ENCODE measurements around the gene RECQL.

Gene RECQL

DNA sequence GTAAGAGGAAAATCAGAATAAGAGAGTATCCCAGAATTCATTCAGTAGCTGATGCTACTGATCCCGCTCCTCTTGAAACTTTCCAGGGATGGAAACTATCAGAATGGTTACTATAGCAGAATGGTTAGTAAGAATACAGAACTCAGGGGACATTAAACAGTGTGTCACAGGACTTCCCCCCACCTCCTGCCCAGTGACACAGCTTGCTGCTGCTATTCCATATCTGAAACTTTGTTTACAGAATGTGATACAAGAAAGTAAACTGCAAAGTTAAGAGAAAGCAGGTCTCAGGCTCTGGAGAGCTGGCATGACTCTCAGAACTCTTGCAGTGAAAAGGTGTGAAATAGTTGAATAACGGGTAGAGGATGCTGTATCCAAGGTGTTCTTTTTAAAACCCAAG lies 28.0 kb upstream of the RECQL start:
- no peaks in the 10 kb centered on the region for H3K27me3 ChIP-seq (replicated peaks; ENCODE audit: control insufficient read depth, insufficient read depth, low read length, poor library complexity, severe bottlenecking)
- H3K9me3 ChIP-seq (ENCODE audit: control insufficient read depth, low read length): no peaks in the 10 kb centered on the region
- H3K36me3 ChIP-seq (ENCODE audit: control insufficient read depth, insufficient read depth, low read length): no peaks in the 10 kb centered on the region
- H3K4me3 ChIP-seq (ENCODE audit: insufficient read depth, low read depth, low read length, poor library complexity, severe bottlenecking): no peak overlapping the region
- H3K27ac ChIP-seq (ENCODE audit: insufficient read depth, low read length, poor library complexity, severe bottlenecking): no peak overlapping the region
- no peak for DNase-seq
- H3K4me1 ChIP-seq (ENCODE audit: control insufficient read depth, insufficient read depth, low read length, poor library complexity, severe bottlenecking): peaks cover 6% of the 10 kb centered on the region

DNA sequence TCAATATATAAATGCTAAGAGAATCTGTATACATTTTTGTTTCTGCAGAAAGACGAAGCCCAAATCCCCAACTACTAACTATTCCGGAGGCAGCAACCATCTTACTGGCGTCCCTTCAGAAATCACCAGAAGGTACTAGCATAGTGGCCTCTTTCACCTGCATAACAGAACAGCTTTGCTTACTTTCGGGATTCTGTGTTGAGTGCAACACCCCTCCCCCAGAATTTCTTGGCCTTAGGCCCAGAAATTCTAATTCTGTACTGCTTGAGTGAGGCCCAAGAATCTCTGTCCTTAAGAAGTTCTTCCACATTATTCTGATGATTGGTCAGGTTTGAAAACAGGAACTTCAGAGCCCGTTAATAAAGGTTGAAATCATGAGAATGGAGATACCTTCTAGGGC lies 27.5 kb upstream of the RECQL start:
- no peak for DNase-seq
- Histone ChIP-seq H3K4me3 (ENCODE audit: insufficient read depth, low read depth, low read length, poor library complexity, severe bottlenecking) (no peak overlapping the region), H3K36me3 (ENCODE audit: control insufficient read depth, insufficient read depth, low read length) (no peaks in the 10 kb centered on the region), H3K27me3 (replicated peaks; ENCODE audit: control insufficient read depth, insufficient read depth, low read length, poor library complexity, severe bottlenecking) (no peaks in the 10 kb centered on the region), H3K27ac (ENCODE audit: insufficient read depth, low read length, poor library complexity, severe bottlenecking) (no peak overlapping the region), H3K4me1 (ENCODE audit: control insufficient read depth, insufficient read depth, low read length, poor library complexity, severe bottlenecking) (peaks cover 6% of the 10 kb centered on the region), H3K9me3 (ENCODE audit: control insufficient read depth, low read length) (no peaks in the 10 kb centered on the region)

DNA sequence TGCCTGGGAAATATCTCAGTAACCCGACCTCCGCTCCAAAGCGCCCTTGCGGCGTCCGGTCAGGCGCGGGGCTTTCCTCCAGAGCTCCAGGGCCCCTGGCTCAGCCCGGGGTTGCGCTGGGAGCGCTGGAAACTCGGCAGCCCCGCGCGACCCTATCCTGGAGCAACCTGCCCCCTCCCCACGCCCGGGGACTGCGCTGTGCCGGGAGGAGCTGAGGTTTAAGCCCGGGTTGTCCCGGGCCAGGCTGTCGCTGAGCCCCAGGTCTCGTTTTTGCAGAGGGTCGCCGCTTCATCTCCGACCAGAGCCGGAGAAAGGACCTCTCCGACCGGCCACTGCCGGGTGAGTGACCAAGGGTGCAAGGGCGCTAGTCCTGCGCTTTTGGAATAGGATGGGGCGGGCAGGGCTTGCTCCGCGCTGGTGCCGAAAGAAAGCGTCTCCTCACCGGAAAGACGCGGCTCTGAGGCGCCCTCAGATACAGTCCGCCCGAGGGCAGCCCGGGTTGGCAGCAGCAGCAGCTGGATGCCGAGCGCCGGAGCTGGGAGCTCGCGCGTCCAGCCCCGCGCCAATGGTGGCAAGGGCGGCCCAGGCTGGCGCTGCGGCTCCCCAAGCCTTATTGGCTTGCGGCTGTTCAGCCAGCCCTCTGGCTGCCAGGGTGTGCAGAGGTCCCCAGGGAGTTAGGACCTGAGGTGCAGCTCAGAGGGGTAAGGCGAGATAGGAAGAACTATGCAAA lies 26.2 kb upstream of the RECQL start:
- peak; percentile 13 to 35 (median 22) for DNase-seq
- Histone ChIP-seq H3K27me3 (replicated peaks; ENCODE audit: control insufficient read depth, insufficient read depth, low read length, poor library complexity, severe bottlenecking) (no peaks in the 10 kb centered on the region), H3K9me3 (ENCODE audit: control insufficient read depth, low read length) (no peaks in the 10 kb centered on the region), H3K4me3 (ENCODE audit: insufficient read depth, low read depth, low read length, poor library complexity, severe bottlenecking) (peak overlapping the region; percentile 74), H3K27ac (ENCODE audit: insufficient read depth, low read length, poor library complexity, severe bottlenecking) (no peak overlapping the region), H3K4me1 (ENCODE audit: control insufficient read depth, insufficient read depth, low read length, poor library complexity, severe bottlenecking) (peaks cover 6% of the 10 kb centered on the region), H3K36me3 (ENCODE audit: control insufficient read depth, insufficient read depth, low read length) (no peaks in the 10 kb centered on the region)

DNA sequence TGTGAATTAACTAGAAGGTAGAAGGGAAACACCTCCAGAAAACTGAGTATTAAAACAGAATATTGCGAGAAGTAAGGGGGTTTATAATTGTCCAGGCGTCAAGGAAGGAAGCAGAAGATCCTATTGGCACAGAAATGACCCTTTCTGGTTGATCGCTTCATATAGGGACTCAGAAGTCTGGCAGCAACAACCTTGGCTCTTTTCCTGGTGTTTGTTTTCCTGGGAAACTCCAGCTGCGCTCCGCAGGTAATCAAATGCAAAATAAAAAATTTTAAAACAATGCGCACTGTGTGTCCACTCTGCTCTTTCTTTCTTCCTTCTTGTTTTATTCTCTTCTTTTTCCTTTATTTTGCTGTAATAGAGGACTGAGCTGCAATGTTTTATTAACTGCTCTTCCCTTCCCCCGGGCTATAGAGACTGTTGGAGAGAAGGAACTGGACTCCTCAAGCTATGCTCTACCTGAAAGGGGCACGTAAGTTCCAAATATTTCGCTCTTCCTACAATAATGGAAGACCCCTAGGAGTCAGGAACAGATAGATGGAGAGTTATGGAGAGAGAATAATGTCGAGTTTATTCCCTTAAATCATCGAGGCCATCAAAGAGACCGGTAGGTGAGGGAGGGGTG lies 25.4 kb upstream of the RECQL start:
- no peak for DNase-seq
- H3K27me3 ChIP-seq (replicated peaks; ENCODE audit: control insufficient read depth, insufficient read depth, low read length, poor library complexity, severe bottlenecking): no peaks in the 10 kb centered on the region
- no peaks in the 10 kb centered on the region for H3K9me3 ChIP-seq (ENCODE audit: control insufficient read depth, low read length)
- H3K36me3 ChIP-seq (ENCODE audit: control insufficient read depth, insufficient read depth, low read length): no peaks in the 10 kb centered on the region
- no peak overlapping the region for H3K27ac ChIP-seq (ENCODE audit: insufficient read depth, low read length, poor library complexity, severe bottlenecking)
- H3K4me1 ChIP-seq (ENCODE audit: control insufficient read depth, insufficient read depth, low read length, poor library complexity, severe bottlenecking): peaks cover 6% of the 10 kb centered on the region
- peak overlapping the region; percentile 74 for H3K4me3 ChIP-seq (ENCODE audit: insufficient read depth, low read depth, low read length, poor library complexity, severe bottlenecking)

DNA sequence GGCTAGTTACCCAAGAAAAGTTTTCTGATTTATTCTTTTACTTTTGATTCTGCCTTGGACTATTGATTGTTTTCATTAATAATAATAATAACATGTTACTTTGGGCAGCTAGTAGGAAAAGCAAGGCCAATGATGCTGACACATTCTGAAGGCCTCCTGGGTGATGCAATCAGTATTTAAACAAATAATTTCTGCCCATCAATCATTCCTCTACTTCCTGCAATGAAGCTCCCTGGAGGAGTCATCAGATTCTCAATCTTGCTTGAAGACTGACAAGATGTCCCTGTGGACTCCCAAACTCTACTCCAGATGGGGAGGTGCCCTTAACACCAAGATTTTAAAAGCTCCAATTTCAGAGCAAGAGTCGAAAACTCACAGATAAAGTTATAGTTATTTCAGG lies 24.6 kb upstream of the RECQL start, which contains the start of gene SPX:
TSS of gene SPX (plus strand) at position 244 of the 400 bp plus-strand sequence. CDS start 177 bp downstream, outside the sequence.
- DNase-seq: no peak
- Histone ChIP-seq H3K36me3 (ENCODE audit: control insufficient read depth, insufficient read depth, low read length) (no peaks in the 10 kb centered on the region), H3K4me3 (ENCODE audit: insufficient read depth, low read depth, low read length, poor library complexity, severe bottlenecking) (peak within 1 kb of the TSS; percentile 74), H3K27me3 (replicated peaks; ENCODE audit: control insufficient read depth, insufficient read depth, low read length, poor library complexity, severe bottlenecking) (no peaks in the 10 kb centered on the region), H3K4me1 (ENCODE audit: control insufficient read depth, insufficient read depth, low read length, poor library complexity, severe bottlenecking) (peaks cover 6% of the 10 kb centered on the region), H3K9me3 (ENCODE audit: control insufficient read depth, low read length) (no peaks in the 10 kb centered on the region), H3K27ac (ENCODE audit: insufficient read depth, low read length, poor library complexity, severe bottlenecking) (no peak within 1 kb of the TSS)

DNA sequence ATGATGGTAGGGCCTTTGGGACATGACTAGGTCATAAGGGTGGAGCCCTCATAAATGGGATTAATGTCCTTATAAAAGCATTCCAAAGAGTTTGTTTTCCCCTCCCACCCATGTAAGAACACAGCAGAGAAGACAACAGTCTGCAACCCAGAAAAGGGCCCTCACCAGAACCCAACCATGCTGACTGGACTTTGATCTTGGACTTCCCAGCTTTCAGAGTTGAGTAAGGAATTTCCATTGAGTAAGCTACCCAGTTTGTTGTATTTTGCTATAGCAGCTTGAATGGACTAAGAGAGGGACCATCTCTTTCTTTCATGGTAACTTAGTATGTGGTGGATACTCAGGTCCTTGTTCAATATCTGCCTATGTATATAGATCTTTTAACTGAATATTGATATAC lies 21.7 kb upstream of the RECQL start:
- Histone ChIP-seq H3K4me1 (ENCODE audit: control insufficient read depth, insufficient read depth, low read length, poor library complexity, severe bottlenecking) (peaks cover 6% of the 10 kb centered on the region), H3K27ac (ENCODE audit: insufficient read depth, low read length, poor library complexity, severe bottlenecking) (no peak overlapping the region), H3K36me3 (ENCODE audit: control insufficient read depth, insufficient read depth, low read length) (no peaks in the 10 kb centered on the region), H3K27me3 (replicated peaks; ENCODE audit: control insufficient read depth, insufficient read depth, low read length, poor library complexity, severe bottlenecking) (no peaks in the 10 kb centered on the region), H3K9me3 (ENCODE audit: control insufficient read depth, low read length) (no peaks in the 10 kb centered on the region), H3K4me3 (ENCODE audit: insufficient read depth, low read depth, low read length, poor library complexity, severe bottlenecking) (no peak overlapping the region)
- DNase-seq: no peak

DNA sequence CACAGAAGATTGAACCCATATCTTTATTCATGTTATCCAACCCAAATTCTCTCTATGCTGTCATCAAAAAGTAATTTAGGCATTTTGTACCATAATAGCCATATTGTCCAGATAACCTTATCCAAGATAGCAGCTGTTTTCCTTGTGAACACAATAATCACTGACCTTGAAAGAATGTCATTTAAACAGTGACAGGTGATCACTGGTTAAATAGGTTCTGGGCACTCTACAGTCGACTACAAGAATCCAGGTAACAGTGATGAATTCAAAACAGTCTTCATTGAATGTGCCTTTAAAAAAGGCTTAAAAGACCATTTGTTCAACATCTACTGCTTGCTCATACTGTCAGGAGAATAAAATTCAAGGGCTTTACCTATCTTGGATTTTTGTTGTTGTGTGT lies 20.1 kb upstream of the RECQL start:
- Histone ChIP-seq H3K9me3 (ENCODE audit: control insufficient read depth, low read length) (no peaks in the 10 kb centered on the region), H3K4me3 (ENCODE audit: insufficient read depth, low read depth, low read length, poor library complexity, severe bottlenecking) (no peak overlapping the region), H3K4me1 (ENCODE audit: control insufficient read depth, insufficient read depth, low read length, poor library complexity, severe bottlenecking) (no peaks in the 10 kb centered on the region), H3K27ac (ENCODE audit: insufficient read depth, low read length, poor library complexity, severe bottlenecking) (no peak overlapping the region), H3K27me3 (replicated peaks; ENCODE audit: control insufficient read depth, insufficient read depth, low read length, poor library complexity, severe bottlenecking) (no peaks in the 10 kb centered on the region), H3K36me3 (ENCODE audit: control insufficient read depth, insufficient read depth, low read length) (no peaks in the 10 kb centered on the region)
- no peak for DNase-seq

DNA sequence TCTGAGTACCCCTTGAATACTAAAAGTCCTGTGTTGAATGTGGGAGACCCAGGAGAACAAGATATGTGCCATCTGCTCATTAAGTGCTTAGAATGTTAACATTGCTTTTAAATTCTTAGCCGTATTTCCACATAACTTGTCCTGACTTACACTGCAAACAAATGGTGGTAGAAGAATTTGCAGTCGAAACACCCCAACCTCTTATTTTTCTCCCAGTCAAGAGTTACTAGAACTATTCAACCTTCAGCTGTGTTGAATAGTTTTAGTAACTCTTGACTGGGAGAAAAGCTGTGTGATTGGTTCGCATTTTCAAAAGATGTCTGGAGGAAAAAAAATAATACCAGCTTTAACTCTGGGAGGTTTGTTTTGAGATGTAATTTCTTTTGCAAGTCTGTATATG lies 17.0 kb upstream of the RECQL start:
- Histone ChIP-seq H3K4me1 (ENCODE audit: control insufficient read depth, insufficient read depth, low read length, poor library complexity, severe bottlenecking) (no peaks in the 10 kb centered on the region), H3K27me3 (replicated peaks; ENCODE audit: control insufficient read depth, insufficient read depth, low read length, poor library complexity, severe bottlenecking) (no peaks in the 10 kb centered on the region), H3K36me3 (ENCODE audit: control insufficient read depth, insufficient read depth, low read length) (peaks cover 11% of the 10 kb centered on the region), H3K4me3 (ENCODE audit: insufficient read depth, low read depth, low read length, poor library complexity, severe bottlenecking) (no peak overlapping the region), H3K9me3 (ENCODE audit: control insufficient read depth, low read length) (no peaks in the 10 kb centered on the region), H3K27ac (ENCODE audit: insufficient read depth, low read length, poor library complexity, severe bottlenecking) (no peak overlapping the region)
- DNase-seq: no peak

DNA sequence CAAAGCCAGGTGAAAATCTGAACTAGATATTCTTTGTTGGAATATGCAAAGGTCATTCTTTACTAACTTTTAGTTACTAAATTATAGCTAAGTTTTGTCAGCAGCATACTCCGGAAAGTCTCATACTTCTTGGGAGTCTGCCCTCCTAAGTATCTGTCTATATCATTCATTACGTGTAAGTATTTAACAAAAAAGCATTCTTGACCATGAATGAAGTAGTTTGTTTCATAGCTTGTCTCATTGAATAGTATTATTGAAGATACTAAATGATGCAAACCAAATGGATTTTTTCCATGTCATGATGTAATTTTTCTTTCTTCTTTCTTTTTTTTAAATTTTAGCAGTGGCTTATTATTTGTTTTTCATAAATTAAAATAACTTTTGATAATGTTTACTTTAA lies 14.8 kb upstream of the RECQL start:
- H3K27ac ChIP-seq (ENCODE audit: insufficient read depth, low read length, poor library complexity, severe bottlenecking): no peak overlapping the region
- no peak overlapping the region for H3K4me3 ChIP-seq (ENCODE audit: insufficient read depth, low read depth, low read length, poor library complexity, severe bottlenecking)
- H3K9me3 ChIP-seq (ENCODE audit: control insufficient read depth, low read length): no peaks in the 10 kb centered on the region
- no peaks in the 10 kb centered on the region for H3K4me1 ChIP-seq (ENCODE audit: control insufficient read depth, insufficient read depth, low read length, poor library complexity, severe bottlenecking)
- no peak for DNase-seq
- no peaks in the 10 kb centered on the region for H3K27me3 ChIP-seq (replicated peaks; ENCODE audit: control insufficient read depth, insufficient read depth, low read length, poor library complexity, severe bottlenecking)
- H3K36me3 ChIP-seq (ENCODE audit: control insufficient read depth, insufficient read depth, low read length): peaks cover 27% of the 10 kb centered on the region

DNA sequence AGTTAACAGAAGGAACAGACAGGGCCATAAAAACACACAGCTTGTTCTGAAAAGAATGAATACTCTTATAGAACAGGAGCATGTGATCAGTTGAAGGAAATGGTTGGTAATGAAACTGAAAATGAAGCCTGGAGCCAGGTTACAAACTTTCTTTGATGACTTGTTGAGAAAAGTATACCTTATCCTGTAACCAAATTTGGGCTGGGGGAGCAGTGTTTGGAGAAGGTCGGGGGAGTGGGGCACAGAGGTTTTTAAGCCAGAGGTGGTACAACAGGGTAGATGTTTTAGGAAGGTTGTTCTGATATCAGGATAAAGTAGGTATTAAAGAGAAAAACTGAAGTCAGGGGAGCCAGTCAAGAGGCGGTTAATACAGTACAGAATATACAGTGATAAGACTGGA lies 8.3 kb upstream of the RECQL start:
- no peak overlapping the region for H3K27ac ChIP-seq (ENCODE audit: insufficient read depth, low read length, poor library complexity, severe bottlenecking)
- H3K27me3 ChIP-seq (replicated peaks; ENCODE audit: control insufficient read depth, insufficient read depth, low read length, poor library complexity, severe bottlenecking): no peaks in the 10 kb centered on the region
- no peak overlapping the region for H3K4me3 ChIP-seq (ENCODE audit: insufficient read depth, low read depth, low read length, poor library complexity, severe bottlenecking)
- H3K36me3 ChIP-seq (ENCODE audit: control insufficient read depth, insufficient read depth, low read length): peaks cover 47% of the 10 kb centered on the region
- H3K4me1 ChIP-seq (ENCODE audit: control insufficient read depth, insufficient read depth, low read length, poor library complexity, severe bottlenecking): no peaks in the 10 kb centered on the region
- DNase-seq: no peak
- H3K9me3 ChIP-seq (ENCODE audit: control insufficient read depth, low read length): no peaks in the 10 kb centered on the region
